Prostate gland (tissue), 2 donors: ENCODE data around the gene HRK. TPM values are rescaled to one million over a fixed set of nuclear protein-coding genes. Genes with fewer than 3 reads are reported as not detected.

Experiments
- DNase-seq: peaks from one replicate; pipeline ENCODE4 v3.0.0-alpha.2; 2019; ENCODE audit warnings: low spot score
- H3K27ac ChIP-seq, 2 donors: fragments of 200-600 bp; sonication (generic); 2 replicates each; pipeline ENCODE4 v1.5.1; 2017 to 2019
- H3K27me3 ChIP-seq: fragments of 200-600 bp; sonication (generic); replicated peaks from 2 replicates; pipeline ENCODE4 v1.5.1; 2019; ENCODE audit not compliant: insufficient read depth
- H3K36me3 ChIP-seq, 2 donors: fragments of 200-600 bp; sonication (generic); 1 replicate in 1 of 2; 2 replicates in 1 of 2; pipeline versions ENCODE4 v1.5.1 to v1.8.1; 2017 to 2019
- H3K4me1 ChIP-seq: fragments of 200-600 bp; sonication (generic); replicated peaks from 2 replicates; pipeline ENCODE4 v1.5.1; 2019
- H3K4me3 ChIP-seq, 2 donors: fragments of 200-600 bp; sonication (generic); 2 replicates each; pipeline ENCODE4 v1.5.1; 2017 to 2019
- H3K9me3 ChIP-seq: fragments of 200-600 bp; sonication (generic); 2 replicates; pipeline ENCODE4 v1.5.1; 2017
- POLR2A ChIP-seq: fragments of 450-650 bp; IDR thresholded peaks from one replicate; pipeline ENCODE4 v1.6.1; 2016; ENCODE audit warnings: antibody characterized with exemption, mild to moderate bottlenecking
- POLR2AphosphoS5 ChIP-seq: sonication (generic); formaldehyde crosslinking; IDR thresholded peaks from one replicate; pipeline ENCODE4 v1.6.1; 2017; ENCODE audit warnings: antibody characterized with exemption
- WGBS: methylation state at CpG from one replicate; pipeline ENCODE4 v1.1.5; 2018; 5-methylcytosine and 5-hydroxymethylcytosine counted together
- intact Hi-C: fragments of 100-400 bp; cut with DNase I; formaldehyde crosslinking; loops from one replicate; pipeline ENCODE4 v1.14.2; 2022
- total RNA-seq, 2 donors: library from RNA; depleted of rRNA; stranded (reverse); fragments of >200 nt; gene quantifications; one replicate each; pipeline ENCODE4 v1.1.0, GENCODE V29; 2016
- TF ChIP-seq, protein P1 (sequence below), 4 experiments: fragments of 200-600 bp in 2 of 4; fragments of 450-650 bp in 2 of 4; sonication (generic) in 2 of 4; IDR thresholded peaks; 1 replicate in 3 of 4; 2 replicates in 1 of 4; pipeline ENCODE4 v1.5.1; 2016 to 2019; ENCODE audit warnings: antibody characterized with exemption in 4 of 4, mild to moderate bottlenecking in 2 of 4, moderate library complexity in 2 of 4

The HRK gene
- total RNA-seq, 2 donors from 2014 or later, result 4.9 TPM; not detected in 1

DNA sequence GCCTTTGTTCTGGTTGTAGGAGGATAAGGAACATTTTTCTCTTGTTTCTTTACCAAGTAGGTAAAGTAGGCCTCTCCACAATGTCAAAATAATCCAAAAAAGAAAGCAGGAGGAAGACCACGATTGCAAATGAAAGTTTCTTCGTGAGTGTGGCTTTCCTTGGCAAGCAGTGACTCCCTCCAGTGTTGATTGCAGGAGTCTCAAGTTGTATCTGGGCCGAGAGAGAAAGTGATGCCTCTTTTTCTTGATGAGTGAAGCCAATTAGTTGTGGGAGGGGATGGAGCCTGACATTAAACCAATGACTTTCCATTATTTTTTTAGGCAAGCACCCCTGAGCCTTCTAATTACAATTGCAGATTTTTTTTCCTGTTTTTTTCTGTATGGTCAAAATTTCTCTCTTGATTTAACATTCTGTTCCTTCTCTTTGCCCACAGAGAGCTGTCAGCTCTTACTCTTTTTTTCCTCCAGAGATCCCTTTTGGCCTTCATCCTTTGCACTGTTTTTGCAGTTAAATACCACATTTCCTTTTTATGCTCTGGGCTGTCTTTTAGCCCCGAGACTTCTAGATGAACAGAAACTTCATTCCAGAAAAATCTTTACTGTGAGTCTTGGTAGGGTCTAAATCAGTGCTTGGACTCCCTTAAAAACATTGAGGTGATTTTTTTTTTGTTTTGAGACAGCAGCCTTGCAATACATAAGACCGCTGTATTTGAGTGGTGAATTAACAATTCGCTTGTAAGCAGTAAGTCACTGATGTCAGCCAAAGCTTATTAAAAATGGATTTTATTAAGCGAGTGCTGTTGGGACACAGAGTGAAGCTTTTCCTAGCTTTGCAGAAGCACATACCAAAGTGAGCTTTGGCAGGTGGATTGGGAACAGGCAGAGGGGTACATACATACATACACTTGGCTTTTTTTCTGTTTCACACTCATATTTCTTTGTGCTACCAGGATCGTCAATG, 45.3 kb upstream of the HRK start:
- no peak overlapping the region for H3K27ac ChIP-seq
- no peak for DNase-seq
- WGBS, result 44% methylated on average over 8 of the region's 8 CpGs
- H3K4me1 ChIP-seq, result no peaks in the 10 kb centered on the region
- no peak for TF ChIP-seq POLR2AphosphoS5
- TF ChIP-seq POLR2A, result no peak
- TF ChIP-seq, protein P1, sequence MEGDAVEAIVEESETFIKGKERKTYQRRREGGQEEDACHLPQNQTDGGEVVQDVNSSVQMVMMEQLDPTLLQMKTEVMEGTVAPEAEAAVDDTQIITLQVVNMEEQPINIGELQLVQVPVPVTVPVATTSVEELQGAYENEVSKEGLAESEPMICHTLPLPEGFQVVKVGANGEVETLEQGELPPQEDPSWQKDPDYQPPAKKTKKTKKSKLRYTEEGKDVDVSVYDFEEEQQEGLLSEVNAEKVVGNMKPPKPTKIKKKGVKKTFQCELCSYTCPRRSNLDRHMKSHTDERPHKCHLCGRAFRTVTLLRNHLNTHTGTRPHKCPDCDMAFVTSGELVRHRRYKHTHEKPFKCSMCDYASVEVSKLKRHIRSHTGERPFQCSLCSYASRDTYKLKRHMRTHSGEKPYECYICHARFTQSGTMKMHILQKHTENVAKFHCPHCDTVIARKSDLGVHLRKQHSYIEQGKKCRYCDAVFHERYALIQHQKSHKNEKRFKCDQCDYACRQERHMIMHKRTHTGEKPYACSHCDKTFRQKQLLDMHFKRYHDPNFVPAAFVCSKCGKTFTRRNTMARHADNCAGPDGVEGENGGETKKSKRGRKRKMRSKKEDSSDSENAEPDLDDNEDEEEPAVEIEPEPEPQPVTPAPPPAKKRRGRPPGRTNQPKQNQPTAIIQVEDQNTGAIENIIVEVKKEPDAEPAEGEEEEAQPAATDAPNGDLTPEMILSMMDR (IDR thresholded peaks at IDR 0.05), result no peak
- intact Hi-C loops, result no loop called here
- no peaks in the 10 kb centered on the region for H3K9me3 ChIP-seq
- no peak overlapping the region for H3K4me3 ChIP-seq
- no peaks in the 10 kb centered on the region for H3K27me3 ChIP-seq
- no peaks in the 10 kb centered on the region for H3K36me3 ChIP-seq

DNA sequence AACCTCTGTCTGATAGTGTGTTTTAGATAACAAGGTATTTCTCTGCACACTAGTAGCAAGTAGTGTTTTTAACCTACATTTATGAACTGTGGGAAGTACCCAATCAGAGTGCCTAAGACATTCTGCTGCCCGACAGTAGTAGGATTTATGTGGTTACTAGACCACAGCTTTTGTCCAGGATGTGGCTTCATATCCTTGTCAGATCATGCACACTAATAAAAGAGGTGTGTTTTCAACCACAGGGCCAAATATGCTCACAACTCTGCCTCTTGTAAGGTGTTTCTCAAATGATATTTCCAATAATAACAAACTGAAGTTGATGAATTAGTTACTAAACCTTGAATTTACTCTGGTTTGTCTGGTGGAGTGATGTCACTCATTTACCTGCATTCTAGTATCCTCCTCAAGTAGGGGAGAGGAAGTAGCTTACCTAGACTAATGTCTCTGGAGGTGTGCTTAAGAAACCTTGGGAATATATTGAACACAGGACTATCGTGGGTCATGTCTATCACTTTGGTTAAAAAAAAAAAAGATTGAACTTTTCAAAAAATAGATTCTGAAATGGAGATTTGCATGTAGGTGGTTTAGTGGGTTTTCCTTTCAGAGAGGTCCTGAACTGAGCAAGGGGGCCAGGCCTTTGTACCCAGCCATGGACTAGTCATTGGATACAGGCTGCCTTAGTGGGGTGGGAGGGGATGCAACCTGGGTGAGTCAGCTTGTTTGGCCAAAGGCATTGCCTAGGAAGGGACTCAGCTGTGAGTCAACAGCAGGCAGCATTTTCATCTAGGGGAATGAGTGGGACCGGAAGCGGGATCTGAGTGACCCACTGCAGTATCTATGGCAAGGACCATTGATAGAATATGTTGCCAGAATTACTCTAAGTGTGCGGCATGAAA, 43.6 kb upstream of the HRK start:
- H3K36me3 ChIP-seq, result no peaks in the 10 kb centered on the region
- intact Hi-C loops, result no loop called here
- no peak for DNase-seq
- no peaks in the 10 kb centered on the region for H3K4me1 ChIP-seq
- H3K27me3 ChIP-seq, result no peaks in the 10 kb centered on the region
- no peak overlapping the region for H3K4me3 ChIP-seq
- no peaks in the 10 kb centered on the region for H3K9me3 ChIP-seq
- H3K27ac ChIP-seq, result no peak overlapping the region
- 66% methylated on average over 5 of the region's 5 CpGs for WGBS
- TF ChIP-seq, protein P1 (IDR thresholded peaks at IDR 0.05), result no peak
- no peak for TF ChIP-seq POLR2A
- TF ChIP-seq POLR2AphosphoS5, result no peak

DNA sequence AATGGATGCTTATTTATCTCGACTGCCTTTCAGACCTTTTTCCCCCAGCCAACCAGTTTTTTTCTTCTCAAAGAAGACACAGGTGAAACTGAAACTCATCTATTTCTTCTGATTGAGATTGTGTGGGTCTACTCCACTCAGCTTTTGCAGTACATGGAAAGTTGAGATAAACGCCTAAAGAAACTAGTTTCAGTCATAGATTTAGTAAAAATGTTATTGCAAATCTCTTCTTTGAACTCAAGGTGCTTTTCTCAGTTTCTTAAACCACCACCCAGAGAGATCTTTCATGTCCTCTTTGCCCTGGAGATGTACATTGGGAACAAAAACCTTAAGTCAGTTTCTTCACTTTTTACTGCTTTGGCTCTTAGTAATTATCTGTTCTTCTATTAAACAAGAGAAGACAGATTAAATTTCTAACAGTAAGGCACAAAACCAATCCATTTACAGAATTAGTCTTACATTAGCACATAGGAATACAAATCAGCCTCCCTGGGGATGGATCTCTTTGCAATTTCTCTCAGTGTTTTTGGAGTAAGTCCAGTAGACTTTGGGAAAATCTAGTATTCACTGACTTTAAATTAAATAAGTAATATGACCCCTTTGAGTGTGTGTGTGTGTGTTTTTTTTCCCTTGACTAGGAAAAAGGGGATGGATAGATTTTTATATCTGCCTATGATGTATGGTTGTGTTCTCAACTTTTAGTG, 41.1 kb upstream of the HRK start:
- no peaks in the 10 kb centered on the region for H3K27me3 ChIP-seq
- intact Hi-C loops, result no loop called here
- H3K36me3 ChIP-seq, result no peaks in the 10 kb centered on the region
- H3K9me3 ChIP-seq, result no peaks in the 10 kb centered on the region
- no peak for DNase-seq
- H3K27ac ChIP-seq, result no peak overlapping the region
- TF ChIP-seq, protein P1 (IDR thresholded peaks at IDR 0.05), result no peak
- TF ChIP-seq POLR2AphosphoS5 (no peak), POLR2A (no peak)
- no peak overlapping the region for H3K4me3 ChIP-seq
- H3K4me1 ChIP-seq, result peaks cover 6% of the 10 kb centered on the region
- 86% methylated on average over 2 of the region's 2 CpGs for WGBS

DNA sequence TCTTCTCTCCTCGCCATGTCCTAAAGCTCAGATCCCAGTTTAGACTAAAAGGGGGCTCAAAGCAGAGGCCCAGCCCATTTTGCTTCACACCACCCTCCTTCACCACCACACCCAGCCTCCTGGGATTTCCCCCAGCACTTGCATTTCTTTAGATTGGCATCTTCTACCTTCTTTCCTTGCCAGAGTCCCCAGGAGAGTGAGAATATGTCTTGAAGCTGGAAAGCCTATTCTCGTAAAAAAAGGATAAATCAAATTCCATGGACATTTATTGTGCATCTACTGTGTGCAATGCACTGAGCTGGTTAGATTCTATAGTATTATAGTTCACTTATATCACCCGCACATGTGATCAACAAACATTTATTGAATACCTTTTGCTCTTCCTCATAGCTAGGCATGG, 39.7 kb upstream of the HRK start:
- no peaks in the 10 kb centered on the region for H3K9me3 ChIP-seq
- no peak for DNase-seq
- 74% methylated on average over 3 of the region's 3 CpGs for WGBS
- H3K36me3 ChIP-seq, result no peaks in the 10 kb centered on the region
- TF ChIP-seq, protein P1 (IDR thresholded peaks at IDR 0.05), result no peak
- TF ChIP-seq POLR2AphosphoS5, result no peak
- no peak for TF ChIP-seq POLR2A
- H3K4me1 ChIP-seq, result peaks cover 6% of the 10 kb centered on the region
- no peak overlapping the region for H3K27ac ChIP-seq
- no peak overlapping the region for H3K4me3 ChIP-seq
- H3K27me3 ChIP-seq, result no peaks in the 10 kb centered on the region
- intact Hi-C loops, result no loop called here
